AG10803 (cell line): ENCODE measurements around the gene ZFYVE19.

Experiments
- DNase-seq: peaks from one replicate; pipeline ENCODE4 v3.0.0; 2010; ENCODE audit warnings: low read depth
- H3K4me3 ChIP-seq: 2 replicates; pipeline ENCODE4 v1.5.1; 2011; ENCODE audit warnings: mild to moderate bottlenecking, low read length, control low read depth
- TF ChIP-seq, protein P1 (sequence below): conservative IDR thresholded peaks from 2 replicates; pipeline ENCODE4 v1.5.1; 2011; ENCODE audit warnings: mild to moderate bottlenecking, low read length, control low read depth, inconsistent platforms

Gene ZFYVE19

DNA sequence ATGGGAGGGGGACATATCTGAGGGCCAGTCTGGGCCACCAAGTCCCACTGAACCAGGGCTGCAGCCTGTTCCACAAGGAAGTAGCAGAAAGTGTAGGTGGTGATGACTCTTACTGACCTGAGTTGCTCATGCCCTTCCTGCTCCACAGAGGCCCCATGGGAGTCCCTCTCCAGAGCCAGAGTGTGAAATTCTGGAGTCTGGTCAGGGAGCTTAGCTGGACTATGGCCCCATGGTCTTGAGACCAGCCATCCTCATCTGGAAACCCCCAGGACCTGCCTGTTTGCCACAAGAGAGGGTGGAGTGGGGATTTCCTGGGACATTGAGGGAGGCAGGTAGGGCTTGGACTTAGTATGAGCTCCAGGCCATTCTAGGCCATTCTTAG, 39.9 kb downstream of the ZFYVE19 start:
- DNase-seq, result no peak
- H3K4me3 ChIP-seq, result no peak overlapping the region
- TF ChIP-seq, protein P1, sequence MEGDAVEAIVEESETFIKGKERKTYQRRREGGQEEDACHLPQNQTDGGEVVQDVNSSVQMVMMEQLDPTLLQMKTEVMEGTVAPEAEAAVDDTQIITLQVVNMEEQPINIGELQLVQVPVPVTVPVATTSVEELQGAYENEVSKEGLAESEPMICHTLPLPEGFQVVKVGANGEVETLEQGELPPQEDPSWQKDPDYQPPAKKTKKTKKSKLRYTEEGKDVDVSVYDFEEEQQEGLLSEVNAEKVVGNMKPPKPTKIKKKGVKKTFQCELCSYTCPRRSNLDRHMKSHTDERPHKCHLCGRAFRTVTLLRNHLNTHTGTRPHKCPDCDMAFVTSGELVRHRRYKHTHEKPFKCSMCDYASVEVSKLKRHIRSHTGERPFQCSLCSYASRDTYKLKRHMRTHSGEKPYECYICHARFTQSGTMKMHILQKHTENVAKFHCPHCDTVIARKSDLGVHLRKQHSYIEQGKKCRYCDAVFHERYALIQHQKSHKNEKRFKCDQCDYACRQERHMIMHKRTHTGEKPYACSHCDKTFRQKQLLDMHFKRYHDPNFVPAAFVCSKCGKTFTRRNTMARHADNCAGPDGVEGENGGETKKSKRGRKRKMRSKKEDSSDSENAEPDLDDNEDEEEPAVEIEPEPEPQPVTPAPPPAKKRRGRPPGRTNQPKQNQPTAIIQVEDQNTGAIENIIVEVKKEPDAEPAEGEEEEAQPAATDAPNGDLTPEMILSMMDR, result no peak

DNA sequence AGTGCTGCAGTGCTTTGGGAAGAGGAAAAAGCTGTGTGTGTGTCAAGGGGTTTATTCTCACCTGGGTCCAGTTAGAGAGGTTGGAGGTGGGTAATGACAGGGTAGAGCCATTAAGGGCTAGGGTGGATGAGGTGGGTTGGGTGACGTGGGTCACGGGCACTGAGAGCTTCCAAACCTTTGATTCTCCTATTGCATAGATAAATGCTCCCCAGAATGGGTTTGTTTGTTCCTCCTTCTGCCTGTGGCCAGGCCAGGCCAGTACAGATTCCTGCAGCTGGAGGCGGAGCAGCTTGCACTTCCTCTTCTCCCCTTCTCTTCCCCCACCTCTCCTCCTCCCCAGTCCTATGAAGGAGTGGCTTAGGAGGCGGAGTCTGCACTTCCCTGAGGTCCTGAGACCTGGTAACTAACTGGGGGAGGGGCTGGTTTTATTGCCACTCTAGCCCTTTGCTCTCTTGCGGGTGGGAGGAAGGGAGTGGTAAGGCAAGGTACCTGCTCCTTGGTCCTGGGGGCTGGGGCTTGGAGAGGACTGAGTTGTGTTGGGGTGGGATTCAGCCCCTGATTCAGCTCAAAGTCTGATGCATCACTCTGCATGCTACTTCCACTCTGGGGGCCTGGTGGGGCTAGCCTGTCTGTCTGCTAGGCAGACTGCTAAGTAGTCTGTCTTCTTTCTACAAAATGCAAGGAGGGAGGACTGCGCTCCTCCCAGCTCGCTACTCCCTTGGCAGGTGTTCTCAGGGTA, 40.5 kb downstream of the ZFYVE19 start:
- no peak overlapping the region for H3K4me3 ChIP-seq
- TF ChIP-seq, protein P1, result no peak
- no peak for DNase-seq

DNA sequence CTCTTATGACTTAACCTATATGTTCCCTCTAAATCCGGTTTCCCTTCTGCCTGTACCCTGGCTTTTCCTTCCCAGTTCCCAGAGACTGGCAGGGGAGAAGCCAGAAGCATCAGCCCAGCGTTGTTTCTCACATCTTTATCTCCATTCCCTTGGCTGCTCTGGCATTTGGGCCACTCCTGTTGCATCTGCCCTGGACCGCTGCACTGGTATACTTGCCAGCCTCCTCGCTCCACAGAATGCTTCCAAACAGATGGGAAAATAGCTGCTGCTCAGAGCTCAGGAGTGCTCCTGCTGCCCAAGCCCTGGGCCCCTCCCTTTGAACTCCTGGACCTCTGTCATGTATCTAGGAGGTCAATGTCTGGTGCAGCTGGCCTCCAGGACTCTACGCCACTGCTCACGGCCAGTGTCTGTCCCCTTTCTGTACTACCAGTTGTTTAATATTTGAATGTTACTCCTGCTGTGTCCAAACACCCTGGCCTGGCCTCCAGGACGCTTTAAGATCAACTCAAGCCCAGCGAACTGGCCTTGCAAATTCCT, 43.8 kb downstream of the ZFYVE19 start:
- H3K4me3 ChIP-seq, result no peak overlapping the region
- no peak for DNase-seq
- TF ChIP-seq, protein P1, result no peak

DNA sequence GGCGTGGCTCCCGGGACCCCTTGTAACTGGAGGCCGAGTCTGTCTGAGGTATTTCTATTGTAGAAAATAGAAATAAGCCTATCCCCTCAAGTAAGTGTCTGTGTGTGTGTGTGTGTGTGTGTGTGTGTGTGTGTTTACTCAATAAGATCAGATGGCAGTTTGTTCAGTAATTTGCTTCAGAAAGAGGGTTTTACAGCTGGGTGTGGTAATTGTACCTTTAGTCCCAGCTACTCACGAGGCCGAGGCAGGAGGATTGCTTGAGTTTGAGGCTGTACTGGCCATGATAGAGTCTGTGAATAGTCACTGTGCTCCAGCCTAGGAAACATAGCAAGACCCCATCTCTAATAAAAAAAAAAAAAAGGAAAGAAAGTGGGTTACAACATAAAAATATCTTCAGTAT, 45.6 kb downstream of the ZFYVE19 start:
- TF ChIP-seq, protein P1, result no peak
- DNase-seq, result no peak
- H3K4me3 ChIP-seq, result no peak overlapping the region

DNA sequence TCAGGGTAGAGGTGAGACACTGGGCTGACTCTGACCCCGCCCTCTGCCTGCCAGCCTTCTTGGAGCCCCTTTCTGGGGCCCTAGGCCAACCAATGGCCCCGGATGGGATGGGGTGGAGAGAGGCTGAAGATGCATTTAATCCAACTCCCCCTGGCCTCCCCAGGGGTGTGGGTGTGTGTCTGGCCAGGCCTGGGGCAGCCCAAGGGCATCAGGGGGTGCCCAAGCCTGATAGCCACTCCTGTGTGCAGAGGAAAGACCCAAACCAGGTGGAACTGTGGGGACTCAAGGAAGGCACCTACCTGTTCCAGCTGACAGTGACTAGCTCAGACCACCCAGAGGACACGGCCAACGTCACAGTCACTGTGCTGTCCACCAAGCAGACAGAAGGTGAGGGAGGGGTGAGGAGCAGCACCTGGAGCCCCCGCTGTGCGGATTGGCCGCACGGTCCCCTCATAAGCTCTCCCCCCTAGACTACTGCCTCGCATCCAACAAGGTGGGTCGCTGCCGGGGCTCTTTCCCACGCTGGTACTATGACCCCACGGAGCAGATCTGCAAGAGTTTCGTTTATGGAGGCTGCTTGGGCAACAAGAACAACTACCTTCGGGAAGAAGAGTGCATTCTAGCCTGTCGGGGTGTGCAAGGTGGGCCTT, 46.5 kb downstream of the ZFYVE19 start:
- no peak overlapping the region for H3K4me3 ChIP-seq
- TF ChIP-seq, protein P1, result no peak
- DNase-seq, result no peak

DNA sequence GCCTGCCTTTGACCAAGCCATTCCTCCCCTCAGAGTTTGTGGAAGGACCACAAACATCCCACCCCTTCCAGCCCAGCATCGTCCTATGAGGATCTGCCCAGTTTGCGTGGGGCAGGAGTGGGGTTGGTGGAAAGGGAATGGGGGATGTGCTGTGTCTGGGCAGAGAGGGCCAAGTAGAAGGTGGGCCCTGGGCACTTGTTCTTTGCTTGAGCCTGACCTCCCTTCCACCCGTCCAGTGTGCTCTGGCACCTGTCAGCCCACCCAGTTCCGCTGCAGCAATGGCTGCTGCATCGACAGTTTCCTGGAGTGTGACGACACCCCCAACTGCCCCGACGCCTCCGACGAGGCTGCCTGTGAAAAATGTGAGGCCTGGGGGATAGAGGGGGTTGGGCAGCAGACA, 47.3 kb downstream of the ZFYVE19 start:
- no peak for DNase-seq
- no peak overlapping the region for H3K4me3 ChIP-seq
- TF ChIP-seq, protein P1, result no peak
